ENCODE data around the gene IPMK.
"Not testable (repeated sequence)": the region's sequence is repeated elsewhere in the genome, so short reads cannot be mapped to it uniquely, and the experiment has no call there.

The IPMK gene

DNA sequence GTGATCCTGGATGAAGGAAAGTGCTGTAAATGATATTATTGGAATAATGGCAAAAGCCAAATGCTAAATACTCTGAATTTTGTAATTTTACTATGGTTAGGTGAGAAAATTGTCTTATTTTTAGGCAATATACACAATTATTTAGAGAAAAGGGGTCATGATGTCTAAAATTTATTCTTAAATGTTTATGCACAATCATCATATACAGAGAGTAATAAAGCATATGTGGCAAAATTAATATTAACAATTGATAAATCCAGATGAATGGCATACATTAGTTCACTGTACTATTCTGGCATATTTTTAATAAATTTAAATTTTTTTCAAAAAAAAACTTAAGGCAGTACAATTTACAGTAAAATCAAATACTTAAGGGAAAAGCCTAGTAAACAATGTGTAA, 7.4 kb downstream of the IPMK start:
- no peak overlapping the region for H3K4me3 ChIP-seq (ENCODE audit: low read depth, low read length)
- TF ChIP-seq, protein P1, sequence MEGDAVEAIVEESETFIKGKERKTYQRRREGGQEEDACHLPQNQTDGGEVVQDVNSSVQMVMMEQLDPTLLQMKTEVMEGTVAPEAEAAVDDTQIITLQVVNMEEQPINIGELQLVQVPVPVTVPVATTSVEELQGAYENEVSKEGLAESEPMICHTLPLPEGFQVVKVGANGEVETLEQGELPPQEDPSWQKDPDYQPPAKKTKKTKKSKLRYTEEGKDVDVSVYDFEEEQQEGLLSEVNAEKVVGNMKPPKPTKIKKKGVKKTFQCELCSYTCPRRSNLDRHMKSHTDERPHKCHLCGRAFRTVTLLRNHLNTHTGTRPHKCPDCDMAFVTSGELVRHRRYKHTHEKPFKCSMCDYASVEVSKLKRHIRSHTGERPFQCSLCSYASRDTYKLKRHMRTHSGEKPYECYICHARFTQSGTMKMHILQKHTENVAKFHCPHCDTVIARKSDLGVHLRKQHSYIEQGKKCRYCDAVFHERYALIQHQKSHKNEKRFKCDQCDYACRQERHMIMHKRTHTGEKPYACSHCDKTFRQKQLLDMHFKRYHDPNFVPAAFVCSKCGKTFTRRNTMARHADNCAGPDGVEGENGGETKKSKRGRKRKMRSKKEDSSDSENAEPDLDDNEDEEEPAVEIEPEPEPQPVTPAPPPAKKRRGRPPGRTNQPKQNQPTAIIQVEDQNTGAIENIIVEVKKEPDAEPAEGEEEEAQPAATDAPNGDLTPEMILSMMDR (IDR thresholded peaks at IDR 0.05; ENCODE audit: borderline replicate concordance, insufficient read depth, low read depth, low read length) = no peak

DNA sequence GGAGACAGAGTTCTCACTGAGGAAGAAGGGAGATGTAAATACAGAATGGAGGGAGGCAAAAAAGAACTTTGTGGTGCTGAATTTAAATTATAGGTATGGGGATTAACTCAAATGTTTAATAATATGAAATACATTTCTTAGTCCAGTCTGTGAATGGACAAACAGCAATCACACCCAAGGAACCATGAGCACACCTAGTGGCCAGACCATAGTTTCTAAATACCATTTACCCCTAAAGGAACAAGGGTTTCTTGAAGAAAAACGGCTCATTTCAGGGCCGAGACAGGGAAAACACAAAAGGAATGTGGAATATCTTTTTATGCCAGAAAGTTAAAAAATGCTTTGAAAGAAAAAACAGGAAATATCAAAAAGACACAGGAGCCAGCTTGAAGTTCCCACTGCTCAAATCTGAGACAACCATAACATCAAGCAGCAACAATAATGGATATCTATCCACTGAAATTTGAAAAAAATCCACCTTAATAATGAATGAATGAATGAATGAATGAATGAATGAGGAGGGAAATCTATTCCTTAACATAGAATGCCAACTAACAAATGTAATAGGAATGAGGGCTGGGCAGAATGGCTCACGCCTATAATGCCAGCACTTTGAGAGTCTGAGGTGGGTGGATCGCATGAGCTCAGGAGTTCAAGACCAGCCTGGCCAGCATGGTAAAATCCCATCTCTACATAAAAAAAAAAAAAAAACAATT, 8.6 kb downstream of the IPMK start:
- no peak overlapping the region for H3K4me3 ChIP-seq (ENCODE audit: low read depth, low read length)
- TF ChIP-seq, protein P1 (IDR thresholded peaks at IDR 0.05; ENCODE audit: borderline replicate concordance, insufficient read depth, low read depth, low read length) = no peak

DNA sequence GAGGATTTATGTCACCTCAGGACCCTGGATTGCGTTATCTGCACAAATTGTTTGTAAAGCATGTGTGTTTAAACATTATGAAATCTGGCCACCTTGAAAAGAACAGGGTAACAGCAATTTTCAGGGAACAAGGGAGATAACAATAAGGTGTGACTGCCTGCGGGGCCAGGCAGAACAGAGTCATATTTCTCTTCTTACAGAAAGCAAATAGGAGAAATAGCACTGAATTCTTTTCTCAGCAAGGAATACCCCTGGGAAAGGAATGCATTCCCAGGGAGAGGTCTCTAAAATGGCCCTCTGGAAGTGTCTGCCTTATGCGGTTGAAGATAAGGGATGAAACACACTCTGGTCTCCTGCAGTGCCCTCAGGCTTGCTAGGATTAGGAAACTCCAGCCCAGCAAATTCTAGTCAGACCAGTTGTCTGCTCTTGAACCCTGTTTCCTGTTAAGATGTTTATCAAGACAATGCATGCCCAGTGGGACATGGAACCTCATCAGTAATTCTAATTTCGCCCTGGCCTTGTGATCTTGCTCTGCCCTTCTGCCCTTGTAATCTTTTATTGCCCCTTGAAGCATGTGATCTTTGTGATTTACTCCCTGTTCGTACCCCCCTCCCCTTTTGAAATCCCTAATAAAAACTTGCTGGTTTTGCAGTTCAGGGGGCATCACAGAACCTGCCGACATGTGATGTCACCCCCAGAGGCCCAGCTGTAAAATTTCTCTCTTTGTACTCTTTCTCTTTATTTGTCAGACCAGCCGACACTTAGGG, 11.5 kb downstream of the IPMK start:
- not testable (repeated sequence) for H3K4me3 ChIP-seq (ENCODE audit: low read depth, low read length)

DNA sequence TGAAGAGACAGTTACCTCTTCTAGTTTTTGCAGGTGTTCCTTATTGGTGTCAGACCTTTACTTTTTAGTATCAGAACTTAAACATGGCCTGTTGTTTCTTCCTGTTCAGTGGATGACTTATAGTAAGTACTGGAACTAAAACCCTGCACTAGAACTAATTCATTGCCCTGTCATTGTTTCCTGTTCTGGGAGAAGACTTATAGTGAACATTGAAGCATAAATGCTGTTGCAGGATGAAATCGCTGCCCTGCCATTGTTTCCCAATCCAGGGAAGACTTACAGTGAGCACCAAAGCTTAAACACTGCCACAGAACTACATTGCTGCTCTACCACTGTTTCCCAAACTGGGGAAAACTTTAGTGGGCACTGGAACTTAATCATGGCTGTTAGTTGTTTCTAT, 13.1 kb downstream of the IPMK start:
- TF ChIP-seq, protein P1 (IDR thresholded peaks at IDR 0.05; ENCODE audit: borderline replicate concordance, insufficient read depth, low read depth, low read length) = no peak
- no peak overlapping the region for H3K4me3 ChIP-seq (ENCODE audit: low read depth, low read length)

DNA sequence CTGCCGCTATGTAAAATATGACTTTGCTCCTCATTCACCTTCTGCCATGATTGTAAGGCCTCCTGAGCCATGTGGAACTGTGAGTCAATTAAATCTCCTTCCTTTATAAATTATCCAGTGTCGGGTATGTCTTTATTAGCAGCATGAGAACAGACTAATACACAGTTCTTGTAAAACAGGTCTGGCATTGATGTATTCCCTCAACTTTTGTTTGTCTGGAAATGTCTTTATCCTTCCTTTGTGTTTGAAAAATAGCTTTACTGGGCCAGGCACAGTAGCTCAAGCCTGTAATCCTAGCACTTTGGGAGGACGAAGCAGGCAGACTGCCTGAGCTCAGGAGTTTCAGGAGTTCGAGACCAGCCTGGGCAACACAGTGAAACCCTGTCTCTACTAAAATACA, 14.5 kb downstream of the IPMK start:
- no peak overlapping the region for H3K4me3 ChIP-seq (ENCODE audit: low read depth, low read length)
- TF ChIP-seq, protein P1 (IDR thresholded peaks at IDR 0.05; ENCODE audit: borderline replicate concordance, insufficient read depth, low read depth, low read length) = no peak

DNA sequence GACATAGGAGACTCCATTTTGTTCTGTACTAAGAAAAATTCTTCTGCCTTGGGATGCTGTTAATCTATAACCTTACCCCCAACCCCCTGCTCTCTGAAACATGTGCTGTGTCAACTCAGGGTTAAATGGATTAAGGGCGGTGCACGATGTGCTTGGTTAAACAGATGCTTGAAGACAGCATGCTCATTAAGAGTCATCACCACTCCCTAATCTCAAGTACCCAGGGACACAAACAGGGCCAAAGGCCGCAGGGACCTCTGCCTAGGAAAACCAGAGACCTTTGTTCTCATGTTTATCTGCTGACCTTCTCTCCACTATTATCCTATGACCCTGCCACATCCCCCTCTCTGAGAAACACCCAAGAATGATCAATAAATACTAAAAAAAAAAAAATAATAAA, 23.0 kb downstream of the IPMK start:
- not testable (repeated sequence) for H3K4me3 ChIP-seq (ENCODE audit: low read depth, low read length)

DNA sequence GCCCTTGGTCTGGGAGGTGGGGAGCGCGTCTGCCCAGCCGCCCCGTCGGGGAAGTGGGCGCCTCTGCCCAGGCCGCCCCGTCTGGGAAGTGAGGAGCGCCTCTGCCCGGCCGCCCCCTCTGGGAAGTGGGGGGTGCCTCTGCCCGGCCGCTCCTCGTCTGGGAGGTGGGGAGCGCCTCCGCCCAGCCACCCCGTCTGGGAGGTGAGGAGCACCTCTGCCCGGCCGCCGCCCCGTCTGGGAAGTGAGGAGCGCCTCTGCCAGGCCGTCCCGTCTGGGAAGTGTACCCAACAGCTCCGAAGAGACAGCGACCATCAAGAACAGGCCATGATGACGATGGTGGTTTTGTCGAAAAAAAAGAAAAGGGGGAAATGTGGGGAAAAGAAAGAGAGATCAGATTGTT, 23.5 kb downstream of the IPMK start:
- H3K4me3 ChIP-seq (ENCODE audit: low read depth, low read length) = not testable (repeated sequence)

DNA sequence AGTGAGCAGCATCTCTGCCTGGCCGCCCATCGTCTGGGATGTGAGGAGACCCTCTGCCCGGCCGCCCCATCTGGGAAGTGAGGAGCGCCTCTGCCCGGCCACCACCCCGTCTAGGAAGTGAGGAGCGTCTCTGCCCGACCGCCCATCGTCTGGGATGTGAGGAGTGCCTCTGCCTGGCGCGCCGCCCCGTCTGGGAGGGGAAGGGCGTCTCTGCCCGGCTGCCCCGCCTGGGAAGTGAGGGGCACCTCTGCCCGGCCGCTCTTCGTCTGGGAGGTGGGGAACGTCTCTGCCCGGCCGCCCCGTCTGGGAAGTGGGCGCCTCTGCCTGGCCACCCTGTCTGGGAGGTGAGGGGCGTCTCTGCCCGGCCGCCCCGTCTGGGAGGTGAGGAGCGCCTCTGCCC, 23.9 kb downstream of the IPMK start:
- H3K4me3 ChIP-seq (ENCODE audit: low read depth, low read length) = not testable (repeated sequence)

DNA sequence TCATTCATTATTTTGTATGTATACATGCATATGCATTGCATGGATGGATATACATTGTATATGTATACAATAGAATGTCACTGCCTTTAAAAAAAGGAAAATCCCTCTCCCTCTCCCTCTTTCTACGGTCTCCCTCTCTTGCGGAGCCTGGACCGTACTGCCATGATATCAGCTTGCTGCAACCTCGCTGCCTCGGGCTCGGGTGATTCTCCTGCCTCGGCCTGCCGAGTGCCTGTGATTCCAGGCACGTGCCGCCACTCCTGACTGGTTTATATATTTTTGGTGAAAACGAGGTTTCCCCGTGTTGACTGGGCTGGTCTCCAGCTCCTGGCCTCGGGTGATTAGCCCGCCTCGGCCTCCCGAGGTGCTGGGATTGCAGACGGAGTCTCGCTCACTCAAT, 24.4 kb downstream of the IPMK start:
- TF ChIP-seq, protein P1 (IDR thresholded peaks at IDR 0.05; ENCODE audit: borderline replicate concordance, insufficient read depth, low read depth, low read length) = no peak
- H3K4me3 ChIP-seq (ENCODE audit: low read depth, low read length) = no peak overlapping the region

All from GM12875 (cell line).